Measurements from ENCODE around the gene L3HYPDH.

The L3HYPDH gene

DNA sequence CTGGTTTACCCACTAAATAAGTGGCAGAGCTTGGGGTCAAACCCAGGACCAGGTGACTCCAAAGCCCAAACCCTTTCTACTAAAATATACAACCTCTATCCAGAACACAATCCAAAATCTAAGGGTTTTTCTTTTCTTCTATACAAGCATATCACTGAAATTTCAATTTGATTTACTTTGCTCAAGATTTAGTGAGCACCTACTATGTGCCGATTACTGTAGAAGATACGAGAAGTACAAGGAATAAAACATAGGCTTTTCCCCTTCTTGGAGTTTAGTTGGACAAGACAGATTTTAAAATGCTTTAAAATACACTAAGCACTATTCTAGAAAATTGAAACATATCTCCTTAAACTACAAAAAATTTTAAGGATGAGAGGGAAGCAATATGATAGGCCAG lies 2.8 kb downstream of the L3HYPDH start:
- no peak overlapping the region for H2AFZ ChIP-seq
- peaks cover 13% of the 10 kb centered on the region for H3K4me1 ChIP-seq
- no peak for TF ChIP-seq CTCF (IDR thresholded peaks at IDR 0.05)
- H3K9ac ChIP-seq = no peak overlapping the region
- H3K4me3 ChIP-seq (ENCODE audit: low read depth, low read length) = no peak overlapping the region
- H3K27me3 ChIP-seq (ENCODE audit: control insufficient read depth, insufficient read depth, low read length) = no peaks in the 10 kb centered on the region
- H3K36me3 ChIP-seq (ENCODE audit: control insufficient read depth, insufficient read depth, low read length) = no peaks in the 10 kb centered on the region
- H3K9me3 ChIP-seq (ENCODE audit: control insufficient read depth, low read length) = no peaks in the 10 kb centered on the region
- H3K27ac ChIP-seq = no peak overlapping the region
- H3K4me2 ChIP-seq (ENCODE audit: low read length) = no peak overlapping the region
- H3K79me2 ChIP-seq = peaks cover 15% of the 10 kb centered on the region

GRCh38 chr14:59480166-59480565 lies 4.0 kb downstream of the L3HYPDH start:
- Histone ChIP-seq H3K27me3 (ENCODE audit: control insufficient read depth, insufficient read depth, low read length) (no peaks in the 10 kb centered on the region), H3K9me3 (ENCODE audit: control insufficient read depth, low read length) (no peaks in the 10 kb centered on the region), H3K4me3 (ENCODE audit: low read depth, low read length) (no peak overlapping the region), H3K9ac (no peak overlapping the region), H3K36me3 (ENCODE audit: control insufficient read depth, insufficient read depth, low read length) (no peaks in the 10 kb centered on the region), H3K27ac (no peak overlapping the region), H3K4me1 (peaks cover 11% of the 10 kb centered on the region), H3K4me2 (ENCODE audit: low read length) (no peak overlapping the region), H2AFZ (no peak overlapping the region), H3K79me2 (peaks cover 7% of the 10 kb centered on the region)
- TF ChIP-seq CTCF (IDR thresholded peaks at IDR 0.05) = no peak

GRCh38 chr14:59478540-59478939 lies 5.7 kb downstream of the L3HYPDH start:
- no peaks in the 10 kb centered on the region for H3K36me3 ChIP-seq (ENCODE audit: control insufficient read depth, insufficient read depth, low read length)

DNA sequence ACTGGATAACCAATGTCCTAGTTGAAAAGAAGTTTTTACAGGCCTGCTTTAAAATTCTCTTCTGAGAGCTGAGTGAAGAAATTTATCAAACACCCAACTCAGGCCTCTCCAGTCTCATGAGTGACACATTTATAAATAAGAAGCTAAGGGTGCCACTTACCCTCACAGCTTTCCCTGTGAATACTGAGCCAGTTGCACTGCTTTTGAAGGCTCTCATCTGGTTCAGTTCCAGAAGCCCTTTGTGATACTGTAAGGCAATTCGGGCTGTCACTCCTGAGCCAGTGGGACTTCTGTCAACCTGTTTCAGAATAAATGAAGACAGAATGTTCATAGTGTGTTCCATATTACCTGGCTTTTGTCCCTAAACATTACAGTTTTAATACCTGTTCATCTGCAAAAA lies 8.5 kb downstream of the L3HYPDH start:
- Histone ChIP-seq H2AFZ (no peak overlapping the region), H3K4me3 (ENCODE audit: low read depth, low read length) (no peak overlapping the region), H3K9me3 (ENCODE audit: control insufficient read depth, low read length) (no peaks in the 10 kb centered on the region), H3K4me2 (ENCODE audit: low read length) (no peak overlapping the region), H3K27me3 (ENCODE audit: control insufficient read depth, insufficient read depth, low read length) (no peaks in the 10 kb centered on the region), H3K9ac (no peak overlapping the region), H3K27ac (no peak overlapping the region), H3K79me2 (no peaks in the 10 kb centered on the region), H3K4me1 (no peaks in the 10 kb centered on the region), H3K36me3 (ENCODE audit: control insufficient read depth, insufficient read depth, low read length) (no peaks in the 10 kb centered on the region)
- TF ChIP-seq CTCF (IDR thresholded peaks at IDR 0.05) = no peak

More at GRCh38 chr14:59478540-59478939, 5.7 kb downstream of the L3HYPDH start:
- Histone ChIP-seq H3K27me3 (ENCODE audit: control insufficient read depth, insufficient read depth, low read length) (no peaks in the 10 kb centered on the region), H3K4me2 (ENCODE audit: low read length) (no peak overlapping the region), H3K4me3 (ENCODE audit: low read depth, low read length) (no peak overlapping the region), H3K4me1 (peaks cover 11% of the 10 kb centered on the region), H3K9me3 (ENCODE audit: control insufficient read depth, low read length) (no peaks in the 10 kb centered on the region), H2AFZ (no peak overlapping the region), H3K79me2 (no peaks in the 10 kb centered on the region), H3K9ac (no peak overlapping the region), H3K27ac (no peak overlapping the region)
- no peak for TF ChIP-seq CTCF (IDR thresholded peaks at IDR 0.05)

DNA sequence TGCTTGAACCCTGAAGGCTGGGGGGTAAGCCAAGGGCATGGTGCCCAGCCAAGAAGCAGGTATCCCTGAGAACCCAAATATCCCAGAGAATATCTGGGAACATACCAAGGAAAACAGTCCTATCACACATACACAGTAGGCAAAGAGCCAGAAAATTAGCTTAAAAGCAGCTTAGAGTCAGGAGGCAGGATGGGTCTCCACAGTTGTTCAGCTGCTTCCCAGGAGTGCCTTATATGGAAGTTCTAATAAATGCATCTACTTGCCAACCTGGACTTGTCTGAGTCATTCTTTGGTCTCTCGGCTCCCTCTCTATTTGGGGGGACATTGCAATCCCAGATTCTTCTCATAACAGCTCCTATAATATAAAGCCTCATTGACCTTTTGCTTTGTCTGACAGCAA lies 10.0 kb downstream of the L3HYPDH start:
- Histone ChIP-seq H3K4me1 (no peaks in the 10 kb centered on the region), H2AFZ (no peak overlapping the region), H3K27ac (no peak overlapping the region), H3K36me3 (ENCODE audit: control insufficient read depth, insufficient read depth, low read length) (no peaks in the 10 kb centered on the region), H3K9me3 (ENCODE audit: control insufficient read depth, low read length) (no peaks in the 10 kb centered on the region), H3K9ac (no peak overlapping the region), H3K4me2 (ENCODE audit: low read length) (no peak overlapping the region), H3K79me2 (no peaks in the 10 kb centered on the region), H3K27me3 (ENCODE audit: control insufficient read depth, insufficient read depth, low read length) (no peaks in the 10 kb centered on the region), H3K4me3 (ENCODE audit: low read depth, low read length) (no peak overlapping the region)
- no peak for TF ChIP-seq CTCF (IDR thresholded peaks at IDR 0.05)

All from parathyroid adenoma (tissue), 2 donors.